ENCODE data around the gene PAPLN.

- TF ChIP-seq CTCF (IDR thresholded peaks at IDR 0.05) (no peak), SIN3A (IDR thresholded peaks at IDR 0.05; ENCODE audit: borderline replicate concordance, insufficient read depth, low read depth, low read length) (no peak), REST (IDR thresholded peaks at IDR 0.05; ENCODE audit: insufficient read depth in 1 of 2, low read depth in 2 of 2, low read length in 1 of 2) (no peak), POLR2AphosphoS5 (IDR thresholded peaks at IDR 0.05; ENCODE audit: low read depth, low read length) (no peak), TCF7L2 (IDR thresholded peaks at IDR 0.05; ENCODE audit: low read depth, low read length) (no peak)
These were observed 1.7 kb upstream of the PAPLN start for GRCh38 chr14:73235531-73236155.
